Right atrium auricular region (tissue), 2 donors: ENCODE results near the gene COL28A1. TPM values are rescaled to one million over a fixed set of nuclear protein-coding genes. Genes with fewer than 3 reads are reported as not detected.

Experiments
- DNase-seq: peaks from one replicate; pipeline ENCODE4 v3.0.0-alpha.2; 2019; ENCODE audit warnings: low spot score
- H3K27ac ChIP-seq, 2 donors: fragments of 200-600 bp; sonication (generic); 1 replicate in 1 of 2; 2 replicates in 1 of 2; pipeline ENCODE4 v1.5.1; 2016 to 2019
- H3K27me3 ChIP-seq, 2 donors: fragments of 200-600 bp; sonication (generic); one replicate each; pipeline versions ENCODE4 v1.5.1 to v1.6.0; 2017 to 2019
- H3K36me3 ChIP-seq: fragments of 200-600 bp; sonication (generic); one replicate; pipeline ENCODE4 v1.5.1; 2016
- H3K4me1 ChIP-seq, 2 donors: fragments of 200-600 bp; sonication (generic); one replicate each; pipeline versions ENCODE4 v1.5.1 to v1.6.0; 2017 to 2019
- H3K4me3 ChIP-seq, 2 donors: fragments of 200-600 bp; sonication (generic); 1 replicate in 1 of 2; 2 replicates in 1 of 2; pipeline ENCODE4 v1.5.1; 2017 to 2019; ENCODE audit warnings: mild to moderate bottlenecking in 1 of 2, moderate library complexity in 1 of 2
- H3K9me3 ChIP-seq, 2 donors: fragments of 200-600 bp; sonication (generic); one replicate each; pipeline ENCODE4 v1.5.1; 2019
- total RNA-seq, 2 donors: library from RNA; depleted of rRNA; stranded (reverse); fragments of >200 nt; gene quantifications; one replicate each; pipeline ENCODE4 v1.1.0, GENCODE V29; 2016
- TF ChIP-seq, protein P1 (sequence below), 2 donors: fragments of 200-600 bp; sonication (generic); IDR thresholded peaks; one replicate each; pipeline ENCODE4 v1.5.1; 2019; ENCODE audit warnings: antibody characterized with exemption in 2 of 2

The COL28A1 gene
- total RNA-seq, 2 donors from 2014 or later, result 1.5 to 2.3 TPM

DNA sequence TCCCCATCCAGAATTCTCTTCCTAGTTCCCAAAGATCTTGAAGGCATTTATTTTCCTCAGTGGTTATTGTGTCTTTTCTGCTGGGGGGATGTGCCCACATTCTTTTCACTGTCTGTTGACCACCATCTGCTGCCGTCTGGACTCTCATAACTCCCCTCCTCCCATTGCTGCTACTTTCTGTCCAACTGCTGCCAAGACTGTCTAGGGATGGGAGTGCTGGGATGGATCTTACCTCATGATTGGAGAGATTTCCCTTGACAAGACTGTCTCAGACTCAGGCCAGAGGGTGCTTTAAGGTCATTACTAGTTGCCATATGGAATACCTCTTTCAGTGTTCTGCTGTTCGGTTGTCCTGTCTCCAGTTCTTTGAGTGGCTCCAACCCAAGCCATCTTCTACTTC lies 211.8 kb downstream of the COL28A1 start:
- TF ChIP-seq, protein P1, sequence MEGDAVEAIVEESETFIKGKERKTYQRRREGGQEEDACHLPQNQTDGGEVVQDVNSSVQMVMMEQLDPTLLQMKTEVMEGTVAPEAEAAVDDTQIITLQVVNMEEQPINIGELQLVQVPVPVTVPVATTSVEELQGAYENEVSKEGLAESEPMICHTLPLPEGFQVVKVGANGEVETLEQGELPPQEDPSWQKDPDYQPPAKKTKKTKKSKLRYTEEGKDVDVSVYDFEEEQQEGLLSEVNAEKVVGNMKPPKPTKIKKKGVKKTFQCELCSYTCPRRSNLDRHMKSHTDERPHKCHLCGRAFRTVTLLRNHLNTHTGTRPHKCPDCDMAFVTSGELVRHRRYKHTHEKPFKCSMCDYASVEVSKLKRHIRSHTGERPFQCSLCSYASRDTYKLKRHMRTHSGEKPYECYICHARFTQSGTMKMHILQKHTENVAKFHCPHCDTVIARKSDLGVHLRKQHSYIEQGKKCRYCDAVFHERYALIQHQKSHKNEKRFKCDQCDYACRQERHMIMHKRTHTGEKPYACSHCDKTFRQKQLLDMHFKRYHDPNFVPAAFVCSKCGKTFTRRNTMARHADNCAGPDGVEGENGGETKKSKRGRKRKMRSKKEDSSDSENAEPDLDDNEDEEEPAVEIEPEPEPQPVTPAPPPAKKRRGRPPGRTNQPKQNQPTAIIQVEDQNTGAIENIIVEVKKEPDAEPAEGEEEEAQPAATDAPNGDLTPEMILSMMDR (IDR thresholded peaks at IDR 0.05), result no peak

DNA sequence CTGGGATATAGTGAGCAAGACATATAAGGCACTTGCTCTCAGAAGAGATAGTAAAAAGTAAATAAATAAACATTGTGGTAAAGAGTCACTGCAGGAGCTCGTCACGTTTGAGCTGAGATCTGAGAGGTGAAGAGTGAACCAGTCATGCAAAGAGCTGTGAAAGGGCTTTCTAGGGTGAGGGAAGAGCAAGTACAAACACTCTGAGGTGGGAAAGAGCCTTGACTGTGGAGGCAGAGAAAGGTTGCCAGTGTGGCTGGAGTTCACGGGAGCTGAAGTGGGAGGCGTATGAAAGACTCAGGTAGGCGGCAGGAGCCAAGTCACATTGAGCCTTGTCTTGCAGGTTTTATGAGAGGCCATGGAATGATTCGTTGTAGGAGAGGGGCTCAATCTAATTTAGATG lies 212.3 kb downstream of the COL28A1 start:
- Histone ChIP-seq H3K4me1 (no peaks in the 10 kb centered on the region), H3K9me3 (no peaks in the 10 kb centered on the region), H3K4me3 (no peak overlapping the region), H3K36me3 (no peaks in the 10 kb centered on the region), H3K27me3 (no peaks in the 10 kb centered on the region), H3K27ac (no peak overlapping the region)
- TF ChIP-seq, protein P1 (IDR thresholded peaks at IDR 0.05), result no peak
- DNase-seq, result no peak

More for the DNA sequence above, 211.8 kb downstream of the COL28A1 start:
- DNase-seq, result no peak
- Histone ChIP-seq H3K9me3 (no peaks in the 10 kb centered on the region), H3K27me3 (no peaks in the 10 kb centered on the region), H3K4me3 (no peak overlapping the region), H3K27ac (no peak overlapping the region), H3K4me1 (no peaks in the 10 kb centered on the region), H3K36me3 (no peaks in the 10 kb centered on the region)

DNA sequence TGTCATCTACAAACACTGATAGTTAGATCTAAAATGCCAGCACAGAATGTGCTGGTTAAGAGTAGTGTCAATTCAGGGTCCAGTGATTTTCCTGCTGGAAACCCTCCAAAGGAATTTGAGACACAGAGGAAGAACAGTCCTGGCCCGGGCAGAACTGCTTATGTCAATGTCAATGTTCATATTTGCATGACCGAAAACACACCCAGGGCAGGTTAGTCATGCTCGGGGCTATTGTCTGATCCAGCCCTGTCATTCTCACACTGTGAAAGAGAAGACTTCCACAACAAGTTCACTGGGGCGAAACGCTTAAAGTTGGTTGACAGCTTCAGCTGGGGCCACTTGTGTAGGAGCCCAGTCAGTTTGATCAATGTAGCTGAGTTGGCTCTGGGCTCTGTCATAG lies 214.0 kb downstream of the COL28A1 start:
- H3K27me3 ChIP-seq, result no peaks in the 10 kb centered on the region
- H3K4me3 ChIP-seq, result no peak overlapping the region
- H3K27ac ChIP-seq, result no peak overlapping the region
- TF ChIP-seq, protein P1 (IDR thresholded peaks at IDR 0.05), result no peak
- no peaks in the 10 kb centered on the region for H3K4me1 ChIP-seq
- no peak for DNase-seq
- H3K9me3 ChIP-seq, result no peaks in the 10 kb centered on the region
- H3K36me3 ChIP-seq, result no peaks in the 10 kb centered on the region

DNA sequence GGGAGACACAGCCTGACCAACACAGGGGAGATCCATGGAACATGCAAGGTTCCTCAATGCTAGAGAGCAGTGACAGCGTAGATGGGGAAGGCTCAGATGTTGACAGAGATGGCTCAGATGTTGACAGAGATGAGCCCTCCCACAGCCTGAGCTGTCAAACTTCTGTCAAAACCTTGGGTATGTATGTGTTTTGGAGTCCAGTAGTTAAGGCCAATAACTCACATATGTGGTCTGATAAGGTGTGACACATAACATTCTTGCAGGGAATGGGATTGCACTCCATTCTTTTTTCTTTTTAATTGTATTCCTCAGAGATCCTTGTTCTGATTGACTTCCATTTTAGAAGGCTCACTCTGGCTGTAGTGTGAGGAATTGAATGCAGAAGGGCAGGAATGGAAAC lies 217.1 kb downstream of the COL28A1 start:
- no peaks in the 10 kb centered on the region for H3K9me3 ChIP-seq
- H3K27me3 ChIP-seq, result no peaks in the 10 kb centered on the region
- no peaks in the 10 kb centered on the region for H3K36me3 ChIP-seq
- DNase-seq, result no peak
- TF ChIP-seq, protein P1 (IDR thresholded peaks at IDR 0.05), result no peak
- no peak overlapping the region for H3K4me3 ChIP-seq
- no peak overlapping the region for H3K27ac ChIP-seq
- no peaks in the 10 kb centered on the region for H3K4me1 ChIP-seq

DNA sequence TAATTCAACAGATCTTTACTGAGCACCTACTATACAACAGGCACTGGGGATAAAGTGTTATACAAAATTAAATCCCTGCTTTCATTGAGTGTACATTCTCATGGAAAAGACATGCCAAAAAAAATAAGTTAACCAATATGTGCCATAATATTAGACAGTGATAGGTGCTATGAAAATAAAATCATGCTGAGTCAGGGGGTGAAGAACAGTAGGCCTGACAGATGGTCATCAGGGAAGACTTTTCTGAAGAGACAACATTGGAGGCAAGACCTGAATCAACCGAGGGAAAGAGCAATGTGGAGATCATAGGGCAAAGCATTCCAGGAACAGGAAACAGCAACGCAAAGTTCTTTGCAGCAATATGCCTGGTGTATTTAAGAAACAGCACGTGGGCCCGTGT lies 217.8 kb downstream of the COL28A1 start:
- DNase-seq, result no peak
- TF ChIP-seq, protein P1 (IDR thresholded peaks at IDR 0.05), result no peak

DNA sequence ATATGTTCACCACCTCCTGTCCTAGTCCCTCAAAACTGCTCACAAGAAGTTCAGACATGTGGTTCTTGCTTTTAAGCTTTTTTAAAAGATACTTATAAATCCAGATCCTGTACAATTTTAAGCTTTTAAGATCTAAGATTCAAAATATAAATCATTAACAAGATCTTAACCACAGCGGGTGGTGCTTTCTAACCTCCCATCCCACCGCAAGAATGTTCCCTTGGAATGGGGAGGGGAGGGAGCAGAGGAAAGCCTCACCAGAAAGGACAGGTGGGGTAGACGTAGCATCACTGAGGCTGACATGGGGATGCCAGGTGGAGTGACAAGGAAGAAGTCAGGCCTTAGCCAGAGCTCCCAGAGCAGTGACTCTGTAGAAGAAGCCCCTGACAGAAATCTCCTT lies 219.8 kb downstream of the COL28A1 start:
- Histone ChIP-seq H3K27me3 (no peaks in the 10 kb centered on the region), H3K4me3 (no peak overlapping the region), H3K36me3 (no peaks in the 10 kb centered on the region), H3K9me3 (no peaks in the 10 kb centered on the region), H3K4me1 (no peaks in the 10 kb centered on the region), H3K27ac (no peak overlapping the region)
- TF ChIP-seq, protein P1 (IDR thresholded peaks at IDR 0.05), result no peak
- DNase-seq, result no peak

More for the DNA sequence above, 217.8 kb downstream of the COL28A1 start:
- H3K27ac ChIP-seq, result no peak overlapping the region
- H3K9me3 ChIP-seq, result no peaks in the 10 kb centered on the region
- H3K4me1 ChIP-seq, result no peaks in the 10 kb centered on the region
- H3K27me3 ChIP-seq, result no peaks in the 10 kb centered on the region
- H3K4me3 ChIP-seq, result no peak overlapping the region
- H3K36me3 ChIP-seq, result no peaks in the 10 kb centered on the region
